ENCODE results near the gene IFITM1. TPM values are rescaled to one million over a fixed set of nuclear protein-coding genes. Genes with fewer than 3 reads are reported as not detected.

Gene IFITM1
- total and polyA plus RNA-seq, 2 of the 8 experiments (the other 6 are each of a cell fraction or from before 2014, with no cell fraction given), result 394 to 1,464 TPM

GRCh38 chr11:299081-299891, 14.6 kb upstream of the IFITM1 start, which contains the start of gene IFITM5:
TSS of gene IFITM5 (minus strand) at chr11:299526. CDS start at chr11:299490, 36 bp downstream.
- Histone ChIP-seq H2BK20ac (ENCODE audit: low read length) (peak within 1 kb of the TSS; percentile 23; the same call in 1 of the 2 replicates), H4K8ac (ENCODE audit: extremely low read depth, insufficient read depth, low read length) (peak within 1 kb of the TSS; percentile 3; the same call in 1 of the 2 replicates), H2BK5ac (ENCODE audit: low read depth, low read length) (peak within 1 kb of the TSS; percentile 82; the same call in 1 of the 2 replicates), H3K9ac (replicated peaks in 1 of 4; ENCODE audit: extremely low read depth in 1 of 4, low read depth in 3 of 4, low read length in 3 of 4) (no peak within 1 kb of the TSS), H4K91ac (replicated peaks; ENCODE audit: insufficient read length, low read length) (peak within 1 kb of the TSS; percentile 99), H3K14ac (ENCODE audit: insufficient read length) (no peak within 1 kb of the TSS), H3K27ac (ENCODE audit: low read depth, low read length) (no peak within 1 kb of the TSS), H3K18ac (ENCODE audit: extremely low read depth, low read length) (peak within 1 kb of the TSS; percentile 93), H2BK120ac (replicated peaks; ENCODE audit: low read depth, low read length) (peak within 1 kb of the TSS; percentile 71), H3K27me3 (replicated peaks in 1 of 4; ENCODE audit: control insufficient read depth in 3 of 4, extremely low read depth in 1 of 4, insufficient read depth in 3 of 4, low read length in 3 of 4) (no peaks in the 10 kb centered on the region; a peak in 1 of 7 replicates), H3K4me3 (ENCODE audit: extremely low read depth in 1 of 4, insufficient read depth in 2 of 4, low read depth in 3 of 4, low read length in 4 of 4) (no peak within 1 kb of the TSS), H4K5ac (ENCODE audit: insufficient read length, low read depth, low read length) (peak within 1 kb of the TSS; percentile 39), H3K23me2 (ENCODE audit: low read depth, low read length) (no peaks in the 10 kb centered on the region), H2BK15ac (ENCODE audit: low read length) (peak within 1 kb of the TSS; percentile 1; the same call in 1 of the 2 replicates), H3K4me1 (replicated peaks in 1 of 4; ENCODE audit: control insufficient read depth in 3 of 4, insufficient read depth in 4 of 4, low read length in 3 of 4) (peaks cover 6 to 27% (median 13%) of the 10 kb centered on the region in 4 experiments), H3K79me2 (ENCODE audit: control insufficient read depth in 1 of 2, insufficient read depth in 2 of 2, low read length in 2 of 2) (no peaks in the 10 kb centered on the region), H3K4ac (replicated peaks; ENCODE audit: insufficient read length, low read depth, low read length) (peak within 1 kb of the TSS; percentile 81), H4K20me1 (replicated peaks in 1 of 2; ENCODE audit: control insufficient read depth in 1 of 2, insufficient read depth in 2 of 2, low read length in 2 of 2) (no peaks in the 10 kb centered on the region), H3K4me2 (ENCODE audit: insufficient read depth in 1 of 2, low read depth in 2 of 2, low read length in 2 of 2) (peak within 1 kb of the TSS in 1 of 2 experiments; percentile 16; a peak in 1 of 4 replicates), H3K79me1 (ENCODE audit: low read depth, low read length) (no peaks in the 10 kb centered on the region), H3K56ac (replicated peaks; ENCODE audit: insufficient read length, low read depth, low read length) (no peak within 1 kb of the TSS), H3K9me3 (ENCODE audit: insufficient read depth in 2 of 2, low read depth in 1 of 2, low read length in 1 of 2) (no peaks in the 10 kb centered on the region), H2BK12ac (ENCODE audit: low read depth, low read length) (peak within 1 kb of the TSS; percentile 100), H2AK5ac (ENCODE audit: low read depth, low read length) (peak within 1 kb of the TSS; percentile 93), H2AFZ (ENCODE audit: low read length) (no peak within 1 kb of the TSS), H3K36me3 (ENCODE audit: control insufficient read depth in 2 of 4, insufficient read depth in 4 of 4, low read length in 3 of 4) (peaks cover 0 to 8% (median 5%) of the 10 kb centered on the region in 4 experiments; a peak in 2 of 8 replicates), H3K23ac (ENCODE audit: insufficient read length) (no peak within 1 kb of the TSS)
- WGBS, 2 experiments (ENCODE audit: extremely low coverage in 1 of 2, insufficient coverage in 1 of 2, insufficient read length in 1 of 2, insufficient replicate concordance in 2 of 2, low coverage in 1 of 2, low lambda C conversion rate in 2 of 2, missing lambda C conversion rate in 1 of 2), result 98% methylated on average over 9 of the region's 40 CpGs; no CpG with 5 or more reads in 1 of the 2 experiments
- no peak for DNase-seq (ENCODE audit: low read depth in 1 of 2, low spot score in 2 of 2)
- ChIA-PET CTCF (ENCODE audit: partially characterized antibody) (interaction anchor here (0.7 to 3.5 kb wide), 10 partner anchors 9 to 64 kb away, joined by 3 to 31 read pairs (median 5); no protein-coding TSS in a partner anchor), POLR2A (ENCODE audit: partially characterized antibody) (interaction anchor here (0.7 to 5.2 kb wide), 13 partner anchors 8 to 119 kb away, joined by 3 to 51 read pairs (median 5); partner anchors contain the start of genes IFITM2 and PGGHG)
- FAIRE-seq, result no peak
- no peak for TF ChIP-seq FOSL1 (IDR thresholded peaks at IDR 0.05; ENCODE audit: insufficient read depth, low read depth, low read length)
- TF ChIP-seq, protein P1, sequence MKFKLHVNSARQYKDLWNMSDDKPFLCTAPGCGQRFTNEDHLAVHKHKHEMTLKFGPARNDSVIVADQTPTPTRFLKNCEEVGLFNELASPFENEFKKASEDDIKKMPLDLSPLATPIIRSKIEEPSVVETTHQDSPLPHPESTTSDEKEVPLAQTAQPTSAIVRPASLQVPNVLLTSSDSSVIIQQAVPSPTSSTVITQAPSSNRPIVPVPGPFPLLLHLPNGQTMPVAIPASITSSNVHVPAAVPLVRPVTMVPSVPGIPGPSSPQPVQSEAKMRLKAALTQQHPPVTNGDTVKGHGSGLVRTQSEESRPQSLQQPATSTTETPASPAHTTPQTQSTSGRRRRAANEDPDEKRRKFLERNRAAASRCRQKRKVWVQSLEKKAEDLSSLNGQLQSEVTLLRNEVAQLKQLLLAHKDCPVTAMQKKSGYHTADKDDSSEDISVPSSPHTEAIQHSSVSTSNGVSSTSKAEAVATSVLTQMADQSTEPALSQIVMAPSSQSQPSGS (IDR thresholded peaks at IDR 0.05; ENCODE audit: low read length), result no peak
- no peak for TF ChIP-seq GABPA (IDR thresholded peaks at IDR 0.05; ENCODE audit: borderline replicate concordance, insufficient read depth, low read length)
- no peak for TF ChIP-seq SAP30 (IDR thresholded peaks at IDR 0.05; ENCODE audit: insufficient read depth, insufficient replicate concordance, low read length)
- TF ChIP-seq, protein P2, sequence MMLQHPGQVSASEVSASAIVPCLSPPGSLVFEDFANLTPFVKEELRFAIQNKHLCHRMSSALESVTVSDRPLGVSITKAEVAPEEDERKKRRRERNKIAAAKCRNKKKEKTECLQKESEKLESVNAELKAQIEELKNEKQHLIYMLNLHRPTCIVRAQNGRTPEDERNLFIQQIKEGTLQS (IDR thresholded peaks at IDR 0.05; ENCODE audit: insufficient read depth, low read depth, low read length), result no peak
- no peak for TF ChIP-seq RXRA (IDR thresholded peaks at IDR 0.05; ENCODE audit: insufficient read depth, low read depth, low read length)
- TF ChIP-seq JUN (IDR thresholded peaks at IDR 0.05; ENCODE audit: low read depth, low read length), result no peak
- TF ChIP-seq EGR1 (IDR thresholded peaks at IDR 0.05; ENCODE audit: borderline replicate concordance, low read depth, low read length), result no peak
